Measurements from ENCODE around the gene AHNAK.

AHNAK gene

GRCh38 chr11:62418136-62418535 is 128.5 kb downstream of the AHNAK start:
- no peak for DNase-seq (ENCODE audit: low spot score)
- in situ Hi-C loops (cut with MboI; ENCODE audit: low sequenced_read_pairs, unreplicated experiment): no loop called here
- no peak for TF ChIP-seq CTCF (IDR thresholded peaks at IDR 0.05; ENCODE audit: borderline replicate concordance, control extremely low read depth, extremely low read depth, insufficient read depth, missing control alignments)

GRCh38 chr11:62416596-62416995 is 130.0 kb downstream of the AHNAK start:
- TF ChIP-seq CTCF (IDR thresholded peaks at IDR 0.05; ENCODE audit: borderline replicate concordance, control extremely low read depth, extremely low read depth, insufficient read depth, missing control alignments): no peak
- DNase-seq (ENCODE audit: low spot score): no peak
- in situ Hi-C loops (cut with MboI; ENCODE audit: low sequenced_read_pairs, unreplicated experiment): no loop called here

- TF ChIP-seq CTCF (IDR thresholded peaks at IDR 0.05; ENCODE audit: borderline replicate concordance, control extremely low read depth, extremely low read depth, insufficient read depth, missing control alignments): no peak
- in situ Hi-C loops (cut with MboI; ENCODE audit: low sequenced_read_pairs, unreplicated experiment): no loop called here
- no peak for DNase-seq (ENCODE audit: low spot score)
These were observed 133.4 kb downstream of the AHNAK start for GRCh38 chr11:62413060-62413696.

GRCh38 chr11:62411524-62411923 is 135.1 kb downstream of the AHNAK start:
- DNase-seq (ENCODE audit: low spot score): no peak
- in situ Hi-C loops (cut with MboI; ENCODE audit: low sequenced_read_pairs, unreplicated experiment): no loop called here
- TF ChIP-seq CTCF (IDR thresholded peaks at IDR 0.05; ENCODE audit: borderline replicate concordance, control extremely low read depth, extremely low read depth, insufficient read depth, missing control alignments): no peak

GRCh38 chr11:62410972-62411371 is 135.6 kb downstream of the AHNAK start:
- no peak for TF ChIP-seq CTCF (IDR thresholded peaks at IDR 0.05; ENCODE audit: borderline replicate concordance, control extremely low read depth, extremely low read depth, insufficient read depth, missing control alignments)
- in situ Hi-C loops (cut with MboI; ENCODE audit: low sequenced_read_pairs, unreplicated experiment): no loop called here
- DNase-seq (ENCODE audit: low spot score): no peak

- in situ Hi-C loops (cut with MboI; ENCODE audit: low sequenced_read_pairs, unreplicated experiment): loop anchor here (10.0 kb wide), 1 partner anchor 285 kb away; no protein-coding TSS in a partner anchor
- no peak for TF ChIP-seq CTCF (IDR thresholded peaks at IDR 0.05; ENCODE audit: borderline replicate concordance, control extremely low read depth, extremely low read depth, insufficient read depth, missing control alignments)
- DNase-seq (ENCODE audit: low spot score): no peak
These were observed 136.8 kb downstream of the AHNAK start for GRCh38 chr11:62409831-62410230.
